ENCODE measurements around the gene NXNL1. TPM values are rescaled to one million over a fixed set of nuclear protein-coding genes. Genes with fewer than 3 reads are reported as not detected.
"Not testable (repeated sequence)": the region's sequence is repeated elsewhere in the genome, so short reads cannot be mapped to it uniquely, and the experiment has no call there.

Gene NXNL1
- total RNA-seq, 4 donors from 2014 or later, result 0.44 TPM; not detected in 3

GRCh38 chr19:17499025-17499424, 38.3 kb upstream of the NXNL1 start:
- H3K36me3 ChIP-seq, result peaks cover 0 to 45% (median 2%) of the 10 kb centered on the region in 3 donors
- H3K4me1 ChIP-seq, result peaks cover 0 to 49% (median 13%) of the 10 kb centered on the region in 4 donors
- TF ChIP-seq CTCF (IDR thresholded peaks at IDR 0.05), result peak in 1 of 5 experiments; percentile 21
- H3K4me3 ChIP-seq; H3K27me3 ChIP-seq; DNase-seq (ENCODE audit: low spot score in 2 of 2); H3K9me3 ChIP-seq: not testable (repeated sequence)
- H3K27ac ChIP-seq, result peak overlapping the region in 1 of 4 donors; percentile 60
- 62 to 63% methylated on average over 12 of the region's 12 CpGs for WGBS, 2 donors

- 66 to 73% methylated on average over 21 to 41 of the region's 41 CpGs for WGBS, 2 donors
- H3K4me3 ChIP-seq, result no peak overlapping the region
- H3K27me3 ChIP-seq, result no peaks in the 10 kb centered on the region
- peaks cover 0 to 49% (median 13%) of the 10 kb centered on the region in 4 donors for H3K4me1 ChIP-seq
- H3K27ac ChIP-seq, result peak overlapping the region in 2 of 4 donors; percentile 41 to 45
- H3K9me3 ChIP-seq, result no peaks in the 10 kb centered on the region
- TF ChIP-seq CTCF (IDR thresholded peaks at IDR 0.05), result no peak
- TF ChIP-seq POLR2A (IDR thresholded peaks at IDR 0.05), result no peak
- no peak for TF ChIP-seq EP300 (IDR thresholded peaks at IDR 0.05)
- H3K36me3 ChIP-seq, result peaks cover 0 to 34% (median 2%) of the 10 kb centered on the region in 3 donors
- DNase-seq (ENCODE audit: low spot score in 2 of 2), result no peak
These were observed 36.5 kb upstream of the NXNL1 start for GRCh38 chr19:17497149-17497798.

GRCh38 chr19:17496337-17496997, 35.7 kb upstream of the NXNL1 start:
- 47 to 57% methylated on average over 11 to 13 of the region's 14 CpGs for WGBS, 2 donors
- H3K27ac ChIP-seq, result peak overlapping the region in 3 of 4 donors; percentile 21 to 55 (median 37)
- DNase-seq (ENCODE audit: low spot score in 2 of 2), result peak in 1 of 2 donors; percentile 52
- H3K4me1 ChIP-seq, result peaks cover 0 to 56% (median 13%) of the 10 kb centered on the region in 4 donors
- H3K36me3 ChIP-seq, result peaks cover 0 to 28% (median 2%) of the 10 kb centered on the region in 3 donors
- no peaks in the 10 kb centered on the region for H3K27me3 ChIP-seq
- peak; percentile 83 to 88 (median 84) for TF ChIP-seq CTCF (IDR thresholded peaks at IDR 0.05)
- TF ChIP-seq POLR2A (IDR thresholded peaks at IDR 0.05), result no peak
- no peak for TF ChIP-seq EP300 (IDR thresholded peaks at IDR 0.05)
- no peaks in the 10 kb centered on the region for H3K9me3 ChIP-seq
- H3K4me3 ChIP-seq, result no peak overlapping the region

- H3K27ac ChIP-seq, result peak overlapping the region in 1 of 4 donors; percentile 55
- peaks cover 0 to 21% (median 1%) of the 10 kb centered on the region in 3 donors for H3K36me3 ChIP-seq
- H3K4me1 ChIP-seq, result peaks cover 0 to 62% (median 13%) of the 10 kb centered on the region in 4 donors
- no peak overlapping the region for H3K4me3 ChIP-seq
- H3K27me3 ChIP-seq, result no peaks in the 10 kb centered on the region
- no peak for DNase-seq (ENCODE audit: low spot score in 2 of 2)
- H3K9me3 ChIP-seq, result no peaks in the 10 kb centered on the region
- WGBS, 2 donors, result 62 to 69% methylated on average over 9 of the region's 9 CpGs
- no peak for TF ChIP-seq POLR2A (IDR thresholded peaks at IDR 0.05)
- TF ChIP-seq EP300 (IDR thresholded peaks at IDR 0.05), result no peak
- no peak for TF ChIP-seq CTCF (IDR thresholded peaks at IDR 0.05)
These were observed 35.0 kb upstream of the NXNL1 start for GRCh38 chr19:17495639-17496296.
